H1 (cell line): ENCODE data around the gene BLOC1S1. TPM values are rescaled to one million over a fixed set of nuclear protein-coding genes. Genes with fewer than 3 reads are reported as not detected.

Experiments
- CEBPB ChIP-seq: IDR thresholded peaks from 2 replicates; pipeline ENCODE4 v1.6.1; 2012; ENCODE audit warnings: low read depth, low read length
- EGR1 ChIP-seq: IDR thresholded peaks from 2 replicates; pipeline ENCODE4 v1.6.1; 2011; ENCODE audit warnings: low read depth, low read length, borderline replicate concordance
- EZH2 ChIP-seq: fragments of 200-600 bp; sonication (generic); IDR thresholded peaks from 2 replicates; pipeline ENCODE4 v1.7.1; 2012; ENCODE audit warnings: low read depth, mild to moderate bottlenecking, moderate library complexity, low read length, inconsistent platforms; ENCODE audit not compliant: severe bottlenecking
- SIN3A ChIP-seq, 2 experiments: IDR thresholded peaks in 1 of 2; conservative IDR thresholded peaks in 1 of 2; 2 replicates each; pipeline ENCODE4 v1.6.1; 2011 to 2012; ENCODE audit warnings: low read length in 2 of 2, improper control_type of control experiment in 1 of 2, low read depth in 1 of 2, mild to moderate bottlenecking in 1 of 2
- SP4 ChIP-seq: IDR thresholded peaks from 2 replicates; pipeline ENCODE4 v1.6.1; 2012; ENCODE audit warnings: low read length, inconsistent platforms
- SRF ChIP-seq: IDR thresholded peaks from 2 replicates; pipeline ENCODE4 v1.6.1; 2011; ENCODE audit warnings: mild to moderate bottlenecking, low read depth, low read length, moderate library complexity
- SUZ12 ChIP-seq: fragments of 200-600 bp; sonication (generic); IDR thresholded peaks from 2 replicates; pipeline ENCODE4 v1.6.1; 2012; ENCODE audit warnings: mild to moderate bottlenecking, inconsistent platforms, low read length, moderate library complexity, mixed read lengths
- TAF1 ChIP-seq: IDR thresholded peaks from 2 replicates; pipeline ENCODE4 v1.6.1; 2011; ENCODE audit warnings: mild to moderate bottlenecking, low read depth, low read length
- polyA plus RNA-seq, 7 experiments: library from polyadenylated mRNA; depleted of rRNA in 3 of 7; stranded (reverse) in 5 of 7; unstranded in 2 of 7; fragments of >200 nt in 5 of 7; fragments of 200-250 nt in 2 of 7; gene quantifications; 1 replicate in 5 of 7; 2 replicates in 1 of 7; 4 replicates in 1 of 7; pipeline versions ENCODE4 v1.2.1 to v1.2.3, GENCODE V29; 2011 to 2013; ENCODE audit warnings: missing spikeins in 2 of 7, mixed read lengths in 2 of 7
- total RNA-seq: library from RNA; stranded (reverse); fragmentation: NEBNext Ultra II Directional; extraction: Animal tissue kit (Norgen Biotek cat#: 25700); gene quantifications from 2 replicates; pipeline ENCODE4 v1.2.1, GENCODE V29; 2021
- TF ChIP-seq, protein P1 (sequence below): fragments of 300-600 bp; sonication (generic); IDR thresholded peaks from 2 replicates; pipeline ENCODE4 v1.7.1; 2012; ENCODE audit warnings: low read length, moderate library complexity, mild to moderate bottlenecking, inconsistent platforms; ENCODE audit not compliant: insufficient replicate concordance
- TF ChIP-seq, protein P2 (sequence below): IDR thresholded peaks from 2 replicates; pipeline ENCODE4 v1.6.1; 2012; ENCODE audit warnings: inconsistent platforms

Gene BLOC1S1
- total and polyA plus RNA-seq, 2 of the 8 experiments (the other 6 are each of a cell fraction or from before 2014, with no cell fraction given) = 91.1 to 185 TPM

DNA sequence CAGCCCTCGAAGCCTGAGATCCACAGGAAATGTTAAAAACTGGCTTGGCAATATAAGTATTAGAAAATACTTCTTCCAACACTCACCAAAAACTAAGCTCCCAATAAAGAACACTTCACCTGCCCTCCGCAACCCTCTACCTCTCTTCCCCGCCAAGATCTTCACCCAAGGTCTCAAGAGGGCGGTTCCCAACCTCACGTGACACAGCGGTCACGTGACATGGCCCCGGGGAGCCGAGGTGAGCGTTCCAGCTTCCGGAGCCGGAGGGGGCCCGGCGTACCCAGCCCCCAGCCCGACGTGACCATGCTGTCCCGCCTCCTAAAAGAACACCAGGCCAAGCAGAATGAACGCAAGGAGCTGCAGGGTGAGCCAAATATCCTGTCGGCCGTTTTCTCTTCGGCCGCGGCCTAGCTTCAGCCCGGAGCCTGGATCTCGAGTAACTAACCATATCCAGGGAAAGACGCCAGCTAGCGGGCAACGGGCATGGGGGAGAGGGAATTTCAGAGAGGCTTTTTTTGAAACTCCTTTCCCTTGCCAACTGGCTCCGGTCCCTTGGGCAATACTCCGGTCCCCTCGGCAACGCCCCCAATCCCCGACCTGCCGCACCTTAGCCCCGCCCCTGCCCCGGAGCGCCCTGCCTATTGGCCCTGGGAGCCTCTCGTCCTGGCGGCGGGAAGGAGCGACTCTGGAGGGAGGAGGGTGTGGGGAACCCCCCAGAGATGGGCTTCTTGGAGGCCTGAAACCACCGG is at the start of gene BLOC1S1 (continued):
- TF ChIP-seq, protein P1, sequence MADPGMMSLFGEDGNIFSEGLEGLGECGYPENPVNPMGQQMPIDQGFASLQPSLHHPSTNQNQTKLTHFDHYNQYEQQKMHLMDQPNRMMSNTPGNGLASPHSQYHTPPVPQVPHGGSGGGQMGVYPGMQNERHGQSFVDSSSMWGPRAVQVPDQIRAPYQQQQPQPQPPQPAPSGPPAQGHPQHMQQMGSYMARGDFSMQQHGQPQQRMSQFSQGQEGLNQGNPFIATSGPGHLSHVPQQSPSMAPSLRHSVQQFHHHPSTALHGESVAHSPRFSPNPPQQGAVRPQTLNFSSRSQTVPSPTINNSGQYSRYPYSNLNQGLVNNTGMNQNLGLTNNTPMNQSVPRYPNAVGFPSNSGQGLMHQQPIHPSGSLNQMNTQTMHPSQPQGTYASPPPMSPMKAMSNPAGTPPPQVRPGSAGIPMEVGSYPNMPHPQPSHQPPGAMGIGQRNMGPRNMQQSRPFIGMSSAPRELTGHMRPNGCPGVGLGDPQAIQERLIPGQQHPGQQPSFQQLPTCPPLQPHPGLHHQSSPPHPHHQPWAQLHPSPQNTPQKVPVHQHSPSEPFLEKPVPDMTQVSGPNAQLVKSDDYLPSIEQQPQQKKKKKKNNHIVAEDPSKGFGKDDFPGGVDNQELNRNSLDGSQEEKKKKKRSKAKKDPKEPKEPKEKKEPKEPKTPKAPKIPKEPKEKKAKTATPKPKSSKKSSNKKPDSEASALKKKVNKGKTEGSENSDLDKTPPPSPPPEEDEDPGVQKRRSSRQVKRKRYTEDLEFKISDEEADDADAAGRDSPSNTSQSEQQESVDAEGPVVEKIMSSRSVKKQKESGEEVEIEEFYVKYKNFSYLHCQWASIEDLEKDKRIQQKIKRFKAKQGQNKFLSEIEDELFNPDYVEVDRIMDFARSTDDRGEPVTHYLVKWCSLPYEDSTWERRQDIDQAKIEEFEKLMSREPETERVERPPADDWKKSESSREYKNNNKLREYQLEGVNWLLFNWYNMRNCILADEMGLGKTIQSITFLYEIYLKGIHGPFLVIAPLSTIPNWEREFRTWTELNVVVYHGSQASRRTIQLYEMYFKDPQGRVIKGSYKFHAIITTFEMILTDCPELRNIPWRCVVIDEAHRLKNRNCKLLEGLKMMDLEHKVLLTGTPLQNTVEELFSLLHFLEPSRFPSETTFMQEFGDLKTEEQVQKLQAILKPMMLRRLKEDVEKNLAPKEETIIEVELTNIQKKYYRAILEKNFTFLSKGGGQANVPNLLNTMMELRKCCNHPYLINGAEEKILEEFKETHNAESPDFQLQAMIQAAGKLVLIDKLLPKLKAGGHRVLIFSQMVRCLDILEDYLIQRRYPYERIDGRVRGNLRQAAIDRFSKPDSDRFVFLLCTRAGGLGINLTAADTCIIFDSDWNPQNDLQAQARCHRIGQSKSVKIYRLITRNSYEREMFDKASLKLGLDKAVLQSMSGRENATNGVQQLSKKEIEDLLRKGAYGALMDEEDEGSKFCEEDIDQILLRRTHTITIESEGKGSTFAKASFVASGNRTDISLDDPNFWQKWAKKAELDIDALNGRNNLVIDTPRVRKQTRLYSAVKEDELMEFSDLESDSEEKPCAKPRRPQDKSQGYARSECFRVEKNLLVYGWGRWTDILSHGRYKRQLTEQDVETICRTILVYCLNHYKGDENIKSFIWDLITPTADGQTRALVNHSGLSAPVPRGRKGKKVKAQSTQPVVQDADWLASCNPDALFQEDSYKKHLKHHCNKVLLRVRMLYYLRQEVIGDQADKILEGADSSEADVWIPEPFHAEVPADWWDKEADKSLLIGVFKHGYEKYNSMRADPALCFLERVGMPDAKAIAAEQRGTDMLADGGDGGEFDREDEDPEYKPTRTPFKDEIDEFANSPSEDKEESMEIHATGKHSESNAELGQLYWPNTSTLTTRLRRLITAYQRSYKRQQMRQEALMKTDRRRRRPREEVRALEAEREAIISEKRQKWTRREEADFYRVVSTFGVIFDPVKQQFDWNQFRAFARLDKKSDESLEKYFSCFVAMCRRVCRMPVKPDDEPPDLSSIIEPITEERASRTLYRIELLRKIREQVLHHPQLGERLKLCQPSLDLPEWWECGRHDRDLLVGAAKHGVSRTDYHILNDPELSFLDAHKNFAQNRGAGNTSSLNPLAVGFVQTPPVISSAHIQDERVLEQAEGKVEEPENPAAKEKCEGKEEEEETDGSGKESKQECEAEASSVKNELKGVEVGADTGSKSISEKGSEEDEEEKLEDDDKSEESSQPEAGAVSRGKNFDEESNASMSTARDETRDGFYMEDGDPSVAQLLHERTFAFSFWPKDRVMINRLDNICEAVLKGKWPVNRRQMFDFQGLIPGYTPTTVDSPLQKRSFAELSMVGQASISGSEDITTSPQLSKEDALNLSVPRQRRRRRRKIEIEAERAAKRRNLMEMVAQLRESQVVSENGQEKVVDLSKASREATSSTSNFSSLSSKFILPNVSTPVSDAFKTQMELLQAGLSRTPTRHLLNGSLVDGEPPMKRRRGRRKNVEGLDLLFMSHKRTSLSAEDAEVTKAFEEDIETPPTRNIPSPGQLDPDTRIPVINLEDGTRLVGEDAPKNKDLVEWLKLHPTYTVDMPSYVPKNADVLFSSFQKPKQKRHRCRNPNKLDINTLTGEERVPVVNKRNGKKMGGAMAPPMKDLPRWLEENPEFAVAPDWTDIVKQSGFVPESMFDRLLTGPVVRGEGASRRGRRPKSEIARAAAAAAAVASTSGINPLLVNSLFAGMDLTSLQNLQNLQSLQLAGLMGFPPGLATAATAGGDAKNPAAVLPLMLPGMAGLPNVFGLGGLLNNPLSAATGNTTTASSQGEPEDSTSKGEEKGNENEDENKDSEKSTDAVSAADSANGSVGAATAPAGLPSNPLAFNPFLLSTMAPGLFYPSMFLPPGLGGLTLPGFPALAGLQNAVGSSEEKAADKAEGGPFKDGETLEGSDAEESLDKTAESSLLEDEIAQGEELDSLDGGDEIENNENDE = no peak
- TF ChIP-seq TAF1 (peak; percentile 60), SIN3A (conservative IDR thresholded peaks at IDR 0.05 in 1 of 2, IDR thresholded peaks at IDR 0.05 in 1 of 2; ENCODE audit: low read depth in 1 of 2, low read length in 2 of 2) (peak; percentile 99), EZH2 (no peak), SRF (no peak), CEBPB (peak; percentile 75), EGR1 (0 out of 2 replicates have a peak, but pooled peaks have one; percentile 38), SP4 (peak; percentile 99), SUZ12 (no peak)
- TF ChIP-seq, protein P2, sequence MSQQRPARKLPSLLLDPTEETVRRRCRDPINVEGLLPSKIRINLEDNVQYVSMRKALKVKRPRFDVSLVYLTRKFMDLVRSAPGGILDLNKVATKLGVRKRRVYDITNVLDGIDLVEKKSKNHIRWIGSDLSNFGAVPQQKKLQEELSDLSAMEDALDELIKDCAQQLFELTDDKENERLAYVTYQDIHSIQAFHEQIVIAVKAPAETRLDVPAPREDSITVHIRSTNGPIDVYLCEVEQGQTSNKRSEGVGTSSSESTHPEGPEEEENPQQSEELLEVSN = peak; percentile 78
